SH-SY5Y (cell line): ENCODE results near the gene CABP1.

Source experiments
- GATA2 ChIP-seq: IDR thresholded peaks from 2 replicates; pipeline ENCODE4 v1.6.1; 2011; ENCODE audit warnings: mild to moderate bottlenecking, low read depth, low read length
- GATA3 ChIP-seq: IDR thresholded peaks from 2 replicates; pipeline ENCODE4 v1.6.1; 2011; ENCODE audit warnings: low read depth, mild to moderate bottlenecking, low read length, moderate library complexity

- TF ChIP-seq GATA3 (no peak), GATA2 (no peak)
These were observed 22.5 kb downstream of the CABP1 start for GRCh38 chr12:120662879-120663278.
